ENCODE data around the gene RUFY1.
"Not testable (repeated sequence)": the region's sequence is repeated elsewhere in the genome, so short reads cannot be mapped to it uniquely, and the experiment has no call there.

RUFY1 gene

DNA sequence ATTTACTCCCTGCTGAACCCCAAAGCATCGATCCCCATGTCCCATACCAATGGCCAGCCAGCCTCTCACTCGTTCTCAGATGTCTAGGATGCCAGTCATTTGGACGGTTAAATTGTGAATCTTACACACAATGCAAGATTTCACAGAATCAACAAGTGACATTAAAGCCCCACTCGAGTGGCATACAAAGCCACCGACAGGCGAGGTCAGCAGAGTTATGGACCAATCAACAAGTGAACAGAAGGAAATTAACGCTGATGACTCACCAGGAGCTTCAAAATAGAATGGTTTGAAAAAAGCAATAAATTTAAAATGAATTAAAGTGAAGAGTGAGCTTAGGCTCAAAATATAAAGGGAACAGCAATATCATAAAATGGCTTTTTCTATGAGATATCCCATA is 8.2 kb upstream of the RUFY1 start:
- H3K4me3 ChIP-seq (ENCODE audit: low read depth in 1 of 2, low read length in 2 of 2): no peak overlapping the region
- H3K27ac ChIP-seq (ENCODE audit: low read length): no peak overlapping the region
- no peaks in the 10 kb centered on the region for H3K36me3 ChIP-seq (ENCODE audit: control insufficient read depth in 1 of 2, insufficient read depth in 2 of 2, low read length in 2 of 2)
- H3K9me3 ChIP-seq (ENCODE audit: control insufficient read depth in 1 of 2, low read length in 2 of 2): no peaks in the 10 kb centered on the region
- H3K27me3 ChIP-seq (ENCODE audit: low read depth, low read length): no peaks in the 10 kb centered on the region
- no peaks in the 10 kb centered on the region for H3K4me1 ChIP-seq (ENCODE audit: control insufficient read depth in 1 of 2, insufficient read depth in 2 of 2, low read length in 2 of 2)

DNA sequence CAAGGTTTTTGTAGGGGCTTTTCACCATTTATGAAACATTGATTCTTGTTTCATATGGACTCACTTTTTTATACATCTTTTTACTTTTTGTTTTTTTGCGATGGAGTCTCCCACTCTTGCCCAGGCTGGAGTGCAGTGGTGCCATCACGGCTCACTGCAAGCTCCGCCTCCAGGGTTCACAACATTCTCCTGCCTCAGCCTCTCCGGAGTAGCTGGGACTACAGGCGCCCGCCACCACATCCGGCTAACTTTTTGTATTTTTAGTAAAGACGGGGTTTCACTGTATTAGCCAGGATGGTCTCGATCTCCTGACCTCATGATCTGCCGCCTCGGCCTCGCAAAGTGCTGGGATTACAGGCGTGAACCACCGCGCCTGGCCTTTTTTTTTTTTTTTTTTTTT is 7.1 kb upstream of the RUFY1 start:
- H3K36me3 ChIP-seq (ENCODE audit: control insufficient read depth in 1 of 2, insufficient read depth in 2 of 2, low read length in 2 of 2); H3K27ac ChIP-seq (ENCODE audit: low read length); H3K9me3 ChIP-seq (ENCODE audit: control insufficient read depth in 1 of 2, low read length in 2 of 2); H3K4me3 ChIP-seq (ENCODE audit: low read depth in 1 of 2, low read length in 2 of 2); H3K27me3 ChIP-seq (ENCODE audit: low read depth, low read length); H3K4me1 ChIP-seq (ENCODE audit: control insufficient read depth in 1 of 2, insufficient read depth in 2 of 2, low read length in 2 of 2): not testable (repeated sequence)

DNA sequence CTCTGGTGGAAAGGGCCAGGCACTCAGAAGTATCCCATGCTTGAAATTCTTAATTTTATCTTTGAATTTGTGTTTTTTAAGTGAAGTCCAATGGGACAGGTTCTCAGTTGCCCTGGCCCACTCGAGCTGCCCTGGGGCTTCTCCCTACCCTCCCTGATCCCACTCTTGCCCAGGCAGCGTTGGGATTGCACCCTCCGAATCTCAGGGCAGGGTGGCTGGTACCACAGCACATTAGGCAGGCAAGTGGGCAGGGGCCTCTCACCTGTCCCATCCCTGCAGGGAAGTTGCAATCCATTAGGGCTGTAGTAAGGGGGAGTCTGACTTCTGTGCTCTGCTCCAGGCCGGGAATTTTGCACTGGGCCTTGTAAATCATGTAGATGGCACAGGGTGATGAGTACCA is 2.7 kb downstream of the RUFY1 start:
- Histone ChIP-seq H3K36me3 (ENCODE audit: control insufficient read depth in 1 of 2, insufficient read depth in 2 of 2, low read length in 2 of 2) (no peaks in the 10 kb centered on the region), H3K4me1 (ENCODE audit: control insufficient read depth in 1 of 2, insufficient read depth in 2 of 2, low read length in 2 of 2) (peaks cover 0 to 23% of the 10 kb centered on the region in 2 donors), H3K27ac (ENCODE audit: low read length) (no peak overlapping the region), H3K27me3 (ENCODE audit: low read depth, low read length) (no peaks in the 10 kb centered on the region), H3K9me3 (ENCODE audit: control insufficient read depth in 1 of 2, low read length in 2 of 2) (no peaks in the 10 kb centered on the region), H3K4me3 (ENCODE audit: low read depth in 1 of 2, low read length in 2 of 2) (no peak overlapping the region)

DNA sequence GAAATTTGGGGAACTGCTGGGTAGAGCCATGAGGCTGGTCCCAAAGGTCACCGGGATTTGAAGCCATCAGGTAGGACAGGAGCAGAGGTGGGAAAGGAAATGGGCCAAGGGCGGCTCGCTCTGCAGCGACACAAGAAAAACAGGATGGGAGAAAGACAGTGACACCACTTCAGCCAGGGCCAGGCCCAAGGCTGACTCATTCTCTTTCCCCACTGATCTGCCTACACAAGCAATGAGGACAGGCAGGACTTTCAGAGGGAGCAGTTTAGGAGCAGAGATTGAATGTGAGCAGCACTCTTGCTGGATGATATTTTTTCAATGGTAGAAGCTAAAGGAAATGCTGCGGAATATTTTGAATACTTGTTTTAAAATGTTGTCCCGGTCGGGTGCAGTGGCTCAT is 3.5 kb downstream of the RUFY1 start:
- H3K27ac ChIP-seq (ENCODE audit: low read length): no peak overlapping the region
- H3K4me1 ChIP-seq (ENCODE audit: control insufficient read depth in 1 of 2, insufficient read depth in 2 of 2, low read length in 2 of 2): peaks cover 0 to 23% of the 10 kb centered on the region in 2 donors
- no peak overlapping the region for H3K4me3 ChIP-seq (ENCODE audit: low read depth in 1 of 2, low read length in 2 of 2)
- H3K36me3 ChIP-seq (ENCODE audit: control insufficient read depth in 1 of 2, insufficient read depth in 2 of 2, low read length in 2 of 2): no peaks in the 10 kb centered on the region
- no peaks in the 10 kb centered on the region for H3K9me3 ChIP-seq (ENCODE audit: control insufficient read depth in 1 of 2, low read length in 2 of 2)
- H3K27me3 ChIP-seq (ENCODE audit: low read depth, low read length): no peaks in the 10 kb centered on the region

DNA sequence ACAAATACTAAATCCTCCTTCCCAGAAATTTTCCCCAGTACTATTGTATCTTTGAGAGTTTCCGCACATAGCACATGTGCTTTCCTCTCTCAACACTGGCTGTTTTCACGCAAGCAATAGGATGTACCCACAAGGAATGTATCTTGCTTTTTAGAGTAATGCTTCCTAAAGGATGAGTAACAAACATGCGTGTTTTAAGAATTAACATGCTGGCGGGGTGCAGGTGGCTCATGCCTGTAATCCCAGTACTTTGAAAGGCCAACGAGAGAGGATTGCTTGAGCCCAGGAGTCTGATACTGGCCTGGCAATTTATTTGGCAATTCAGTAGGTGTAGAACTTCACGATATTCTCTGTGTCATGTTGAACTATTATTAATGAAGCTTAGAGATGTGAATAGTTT is 4.6 kb downstream of the RUFY1 start:
- Histone ChIP-seq H3K9me3 (ENCODE audit: control insufficient read depth in 1 of 2, low read length in 2 of 2) (no peaks in the 10 kb centered on the region), H3K36me3 (ENCODE audit: control insufficient read depth in 1 of 2, insufficient read depth in 2 of 2, low read length in 2 of 2) (no peaks in the 10 kb centered on the region), H3K27me3 (ENCODE audit: low read depth, low read length) (no peaks in the 10 kb centered on the region), H3K4me1 (ENCODE audit: control insufficient read depth in 1 of 2, insufficient read depth in 2 of 2, low read length in 2 of 2) (peaks cover 0 to 25% of the 10 kb centered on the region in 2 donors), H3K4me3 (ENCODE audit: low read depth in 1 of 2, low read length in 2 of 2) (no peak overlapping the region), H3K27ac (ENCODE audit: low read length) (no peak overlapping the region)

DNA sequence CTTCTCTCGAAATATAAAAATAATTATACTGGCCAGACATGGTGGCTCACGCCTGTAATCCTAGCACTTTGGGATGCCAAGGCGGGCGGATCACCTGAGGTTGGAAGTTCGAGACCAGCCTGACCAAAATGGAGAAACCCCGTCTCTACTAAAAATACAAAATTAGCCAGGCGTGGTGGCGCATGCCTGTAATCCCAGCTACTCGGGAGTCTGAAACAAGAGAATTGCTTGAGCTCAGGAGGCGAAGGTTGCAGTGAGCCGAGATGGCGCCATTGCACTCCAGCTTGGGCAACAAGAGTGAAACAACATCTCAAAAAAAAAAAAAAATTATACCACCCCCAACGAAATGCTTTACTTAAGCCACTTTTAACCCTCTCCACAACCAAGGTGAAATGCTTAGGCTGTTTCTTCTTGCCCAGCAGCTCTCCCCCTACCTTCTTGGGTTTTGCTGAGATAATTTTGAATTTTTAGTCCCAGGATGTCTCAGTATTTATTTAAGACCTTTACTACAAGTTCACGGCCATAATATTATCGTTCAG is 8.0 kb downstream of the RUFY1 start:
- not testable (repeated sequence) for H3K27ac ChIP-seq (ENCODE audit: low read length); H3K9me3 ChIP-seq (ENCODE audit: control insufficient read depth in 1 of 2, low read length in 2 of 2); H3K27me3 ChIP-seq (ENCODE audit: low read depth, low read length)
- peaks cover 12% of the 10 kb centered on the region in 2 donors for H3K36me3 ChIP-seq (ENCODE audit: control insufficient read depth in 1 of 2, insufficient read depth in 2 of 2, low read length in 2 of 2)
- peaks cover 0 to 13% of the 10 kb centered on the region in 2 donors for H3K4me1 ChIP-seq (ENCODE audit: control insufficient read depth in 1 of 2, insufficient read depth in 2 of 2, low read length in 2 of 2)
- peak overlapping the region in 1 of 2 donors; percentile 80 for H3K4me3 ChIP-seq (ENCODE audit: low read depth in 1 of 2, low read length in 2 of 2)

DNA sequence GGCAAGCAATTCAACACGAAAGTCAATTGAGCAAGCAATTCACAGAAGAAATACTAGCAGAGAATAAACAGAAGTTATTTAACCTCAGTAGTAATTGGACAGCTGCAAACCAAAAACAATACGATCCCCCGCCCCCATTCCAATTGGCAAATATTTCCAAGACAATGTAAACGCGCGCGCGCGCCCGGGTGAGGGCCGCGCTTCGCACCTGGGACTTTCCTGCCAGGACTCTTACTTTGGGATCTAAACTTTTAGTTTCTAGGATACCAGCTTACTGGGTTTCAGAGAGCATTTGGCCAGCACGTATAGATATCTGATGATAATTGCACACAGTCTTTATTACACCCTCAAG is 8.6 kb downstream of the RUFY1 start:
- Histone ChIP-seq H3K4me3 (ENCODE audit: low read depth in 1 of 2, low read length in 2 of 2) (peak overlapping the region; percentile 80 to 84), H3K36me3 (ENCODE audit: control insufficient read depth in 1 of 2, insufficient read depth in 2 of 2, low read length in 2 of 2) (peaks cover 12 to 18% of the 10 kb centered on the region in 2 donors), H3K27me3 (ENCODE audit: low read depth, low read length) (no peaks in the 10 kb centered on the region), H3K9me3 (ENCODE audit: control insufficient read depth in 1 of 2, low read length in 2 of 2) (no peaks in the 10 kb centered on the region), H3K4me1 (ENCODE audit: control insufficient read depth in 1 of 2, insufficient read depth in 2 of 2, low read length in 2 of 2) (peaks cover 0 to 7% of the 10 kb centered on the region in 2 donors), H3K27ac (ENCODE audit: low read length) (peak overlapping the region; percentile 90)

DNA sequence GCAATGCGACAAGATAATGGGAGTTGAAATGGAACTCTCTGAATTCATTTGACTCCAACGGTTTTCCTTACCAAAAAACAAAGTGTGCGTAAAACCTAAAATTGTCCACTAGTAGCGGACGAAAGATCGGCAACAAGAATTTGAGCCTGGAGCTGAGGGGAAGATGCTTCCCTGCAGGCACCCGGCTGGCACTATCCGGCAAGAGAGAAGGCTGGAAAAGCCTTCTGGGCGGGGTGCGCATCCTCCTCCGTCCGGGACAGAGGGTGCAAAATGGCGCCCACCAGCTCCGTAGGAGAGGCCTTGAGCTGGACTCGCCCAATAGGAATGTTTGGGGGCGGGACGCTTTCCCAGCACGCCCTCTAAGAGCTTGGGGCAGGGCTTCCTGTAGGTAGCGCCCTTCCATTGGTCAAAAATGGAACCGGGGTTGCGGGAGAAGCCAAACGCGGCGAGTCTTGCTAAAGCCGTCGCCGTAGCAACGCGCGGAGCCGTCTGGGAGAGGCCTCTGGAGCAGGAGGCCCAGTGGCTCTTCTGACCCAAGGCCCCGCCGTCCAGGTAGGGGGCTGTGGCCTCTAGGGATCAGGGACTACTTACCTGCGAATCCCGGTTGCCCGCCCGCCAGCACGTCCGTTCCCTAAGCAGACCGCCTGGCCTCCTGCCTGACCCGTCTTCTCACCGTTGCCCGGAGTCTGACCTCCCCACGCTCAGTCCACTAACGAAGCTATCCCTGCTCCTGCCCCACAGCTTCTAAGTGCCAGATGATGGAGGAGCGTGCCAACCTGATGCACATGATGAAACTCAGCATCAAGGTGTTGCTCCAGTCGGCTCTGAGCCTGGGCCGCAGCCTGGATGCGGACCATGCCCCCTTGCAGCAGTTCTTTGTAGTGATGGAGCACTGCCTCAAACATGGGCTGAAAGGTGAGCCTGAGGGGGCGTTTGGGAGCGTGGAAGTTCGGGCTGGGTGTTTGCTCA is 9.2 kb downstream of the RUFY1 start:
- H3K27ac ChIP-seq (ENCODE audit: low read length): peak overlapping the region; percentile 90
- peak overlapping the region; percentile 80 to 84 for H3K4me3 ChIP-seq (ENCODE audit: low read depth in 1 of 2, low read length in 2 of 2)
- peaks cover 0 to 6% of the 10 kb centered on the region in 2 donors for H3K4me1 ChIP-seq (ENCODE audit: control insufficient read depth in 1 of 2, insufficient read depth in 2 of 2, low read length in 2 of 2)
- no peaks in the 10 kb centered on the region for H3K27me3 ChIP-seq (ENCODE audit: low read depth, low read length)
- H3K36me3 ChIP-seq (ENCODE audit: control insufficient read depth in 1 of 2, insufficient read depth in 2 of 2, low read length in 2 of 2): peaks cover 12 to 24% of the 10 kb centered on the region in 2 donors
- no peaks in the 10 kb centered on the region for H3K9me3 ChIP-seq (ENCODE audit: control insufficient read depth in 1 of 2, low read length in 2 of 2)

DNA sequence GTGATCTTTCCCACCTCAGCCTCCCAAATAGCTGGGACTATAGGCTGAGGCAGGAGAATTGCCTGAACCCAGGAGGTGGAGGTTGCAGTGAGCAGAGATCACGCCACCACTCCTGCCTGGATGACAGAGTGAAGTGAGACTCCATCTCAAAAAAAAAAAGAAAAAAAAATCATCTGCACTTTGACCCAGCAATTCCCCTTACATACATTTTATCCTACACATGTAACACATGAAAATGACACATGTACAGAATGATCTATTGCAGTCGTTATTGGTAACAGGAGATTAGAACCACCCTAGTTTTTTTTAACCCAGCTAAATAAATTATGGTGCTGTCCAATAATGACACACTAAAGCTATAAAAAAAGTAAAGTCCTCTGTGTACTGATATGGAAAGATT is 14.2 kb downstream of the RUFY1 start:
- Histone ChIP-seq H3K36me3 (ENCODE audit: control insufficient read depth in 1 of 2, insufficient read depth in 2 of 2, low read length in 2 of 2) (peaks cover 35 to 48% of the 10 kb centered on the region in 2 donors), H3K9me3 (ENCODE audit: control insufficient read depth in 1 of 2, low read length in 2 of 2) (no peaks in the 10 kb centered on the region), H3K27ac (ENCODE audit: low read length) (no peak overlapping the region), H3K4me3 (ENCODE audit: low read depth in 1 of 2, low read length in 2 of 2) (no peak overlapping the region), H3K27me3 (ENCODE audit: low read depth, low read length) (no peaks in the 10 kb centered on the region), H3K4me1 (ENCODE audit: control insufficient read depth in 1 of 2, insufficient read depth in 2 of 2, low read length in 2 of 2) (peaks cover 0 to 6% of the 10 kb centered on the region in 2 donors)

DNA sequence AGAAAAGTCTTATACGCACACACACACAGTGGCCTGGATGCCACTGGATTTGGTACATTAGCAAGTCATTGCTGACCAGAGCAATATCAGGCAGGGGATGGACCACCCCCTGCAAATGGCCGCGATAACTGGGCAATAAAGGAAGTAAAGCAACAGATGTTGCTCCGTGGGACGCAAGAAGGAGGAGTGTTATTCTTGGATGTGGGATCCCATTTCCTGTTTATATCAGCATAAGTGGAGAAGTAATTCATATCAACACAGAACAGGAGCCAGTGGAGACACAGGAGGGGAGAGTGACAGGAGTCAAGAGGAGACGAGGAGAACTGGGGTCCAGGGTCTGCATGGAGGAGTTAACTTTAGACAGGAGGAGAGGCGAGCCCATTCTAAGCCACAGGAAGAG is 18.4 kb downstream of the RUFY1 start:
- no peak overlapping the region for H3K4me3 ChIP-seq (ENCODE audit: low read depth in 1 of 2, low read length in 2 of 2)
- no peaks in the 10 kb centered on the region for H3K27me3 ChIP-seq (ENCODE audit: low read depth, low read length)
- H3K36me3 ChIP-seq (ENCODE audit: control insufficient read depth in 1 of 2, insufficient read depth in 2 of 2, low read length in 2 of 2): peaks cover 44 to 56% of the 10 kb centered on the region in 2 donors
- no peaks in the 10 kb centered on the region for H3K4me1 ChIP-seq (ENCODE audit: control insufficient read depth in 1 of 2, insufficient read depth in 2 of 2, low read length in 2 of 2)
- no peaks in the 10 kb centered on the region for H3K9me3 ChIP-seq (ENCODE audit: control insufficient read depth in 1 of 2, low read length in 2 of 2)
- no peak overlapping the region for H3K27ac ChIP-seq (ENCODE audit: low read length)

DNA sequence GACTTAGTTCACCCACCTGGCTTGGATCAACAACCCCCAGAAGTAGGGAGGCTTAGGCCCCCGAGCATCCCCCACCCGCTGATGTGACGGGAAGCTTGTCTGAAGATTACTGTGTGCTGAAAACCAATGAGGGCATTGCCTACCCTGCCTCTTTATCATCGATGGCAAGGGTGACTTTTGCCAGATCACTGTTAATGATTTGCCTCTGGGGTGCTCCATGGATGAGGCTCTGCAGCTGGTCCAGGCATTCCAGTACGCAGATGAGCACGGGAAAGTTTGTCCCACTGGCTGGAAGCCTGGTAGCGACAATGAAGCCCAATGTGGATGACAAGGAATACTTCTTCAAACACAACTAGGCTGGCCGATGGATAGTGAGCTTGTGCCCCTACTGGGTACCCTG is 22.0 kb downstream of the RUFY1 start:
- Histone ChIP-seq H3K4me1 (ENCODE audit: control insufficient read depth in 1 of 2, insufficient read depth in 2 of 2, low read length in 2 of 2) (no peaks in the 10 kb centered on the region), H3K9me3 (ENCODE audit: control insufficient read depth in 1 of 2, low read length in 2 of 2) (no peaks in the 10 kb centered on the region), H3K4me3 (ENCODE audit: low read depth in 1 of 2, low read length in 2 of 2) (no peak overlapping the region), H3K36me3 (ENCODE audit: control insufficient read depth in 1 of 2, insufficient read depth in 2 of 2, low read length in 2 of 2) (peaks cover 49% of the 10 kb centered on the region in 2 donors), H3K27me3 (ENCODE audit: low read depth, low read length) (no peaks in the 10 kb centered on the region), H3K27ac (ENCODE audit: low read length) (no peak overlapping the region)
